C4-2B (cell line): Measurements from ENCODE around the gene GATA5.

ENCODE experiments used
- H3K27ac ChIP-seq: fragments of 450-650 bp; 2 replicates; pipeline ENCODE4 v1.5.1; 2017
- CTCF ChIP-seq: fragments of 450-650 bp; conservative IDR thresholded peaks from 2 replicates; pipeline ENCODE4 v1.5.1; 2017; ENCODE audit warnings: mild to moderate bottlenecking
- ZFX ChIP-seq: fragments of 450-650 bp; IDR thresholded peaks from 2 replicates; pipeline ENCODE4 v1.6.1; 2017

GATA5 gene

GRCh38 chr20:62496568-62497218, 20.9 kb upstream of the GATA5 start:
- H3K27ac ChIP-seq, result peak overlapping the region; percentile 90
- TF ChIP-seq ZFX (no peak), CTCF (peak; percentile 87)

- TF ChIP-seq ZFX (peak; percentile 49; the same call in 1 of the 2 replicates), CTCF (no peak)
- H3K27ac ChIP-seq, result peak overlapping the region; percentile 90
Measured at GRCh38 chr20:62495749-62496567, 20.2 kb upstream of the GATA5 start.

GRCh38 chr20:62494980-62495748, 19.4 kb upstream of the GATA5 start:
- H3K27ac ChIP-seq, result peak overlapping the region; percentile 90
- TF ChIP-seq CTCF (no peak), ZFX (peak; percentile 70; the same call in 1 of the 2 replicates)

GRCh38 chr20:62494537-62494936, 18.7 kb upstream of the GATA5 start:
- H3K27ac ChIP-seq, result peak overlapping the region; percentile 90
- TF ChIP-seq ZFX, result no peak
- TF ChIP-seq CTCF, result no peak

- TF ChIP-seq CTCF (no peak), ZFX (no peak)
- H3K27ac ChIP-seq, result peak overlapping the region; percentile 90
Measured at GRCh38 chr20:62493886-62494285, 18.1 kb upstream of the GATA5 start.

- TF ChIP-seq ZFX, result no peak
- no peak for TF ChIP-seq CTCF
- peak overlapping the region; percentile 90 for H3K27ac ChIP-seq
Measured at GRCh38 chr20:62493253-62493885, 17.6 kb upstream of the GATA5 start.
